Measurements from ENCODE around the gene EPS15. TPM values are rescaled to one million over a fixed set of nuclear protein-coding genes. Genes with fewer than 3 reads are reported as not detected.
A peak's percentile ranks its signal among the peaks of the same experiment; 100 is the strongest.

EPS15 gene
- total and polyA plus RNA-seq, 2 of the 13 experiments (the other 11 are each of a cell fraction or from before 2014, with no cell fraction given): 14.3 to 19.3 TPM

GRCh38 chr1:51535006-51535592 is 16.0 kb upstream of the EPS15 start:
- no peak overlapping the region for H3K4me2 ChIP-seq (ENCODE audit: low read depth, low read length)
- no peaks in the 10 kb centered on the region for H3K79me2 ChIP-seq (ENCODE audit: insufficient read depth, low read length)
- under 1% methylated on average over 3 of the region's 3 CpGs for WGBS (ENCODE audit: low lambda C conversion rate)
- no peak overlapping the region for H2AFZ ChIP-seq (ENCODE audit: low read length)
- H3K36me3 ChIP-seq (replicated peaks in 1 of 2; ENCODE audit: control insufficient read depth in 1 of 2, insufficient read depth in 2 of 2, low read length in 2 of 2): no peaks in the 10 kb centered on the region
- POLR2A ChIA-PET: no interaction called here
- no TSS peak for BruUV-seq (replicated peaks)
- no peak overlapping the region for H3K9ac ChIP-seq (ENCODE audit: insufficient read depth, low read depth, low read length)
- H3K9me3 ChIP-seq (ENCODE audit: low read length): no peaks in the 10 kb centered on the region
- H3K27me3 ChIP-seq (ENCODE audit: control insufficient read depth in 1 of 2, insufficient read depth in 2 of 2, low read length in 2 of 2): no peaks in the 10 kb centered on the region
- in situ Hi-C loops (cut with HindIII; ENCODE audit: extremely low pct_ligation_motif_present, low pct_unique_long_range_greater_than_20kb) (no loop called here), intact Hi-C loops (cut with micrococcal nuclease; ENCODE audit: unreplicated experiment) (no loop called here)
- H4K20me1 ChIP-seq (ENCODE audit: insufficient read depth, low read length): no peaks in the 10 kb centered on the region
- CTCF ChIA-PET (ENCODE audit: low intra/inter-chr PET ratio, low total read pairs): no interaction called here
- FAIRE-seq (no peak), ATAC-seq (peak; percentile 71), DNase-seq (ENCODE audit: low spot score) (peak; percentile 17)
- no peak overlapping the region for H3K27ac ChIP-seq (ENCODE audit: extremely low read length, insufficient read depth, low read length)
- no peak overlapping the region for H3K4me3 ChIP-seq (replicated peaks in 1 of 3; ENCODE audit: insufficient read depth in 1 of 3, low read depth in 2 of 3, low read length in 3 of 3)
- H3K4me1 ChIP-seq (ENCODE audit: insufficient read depth, low read length): peaks cover 19% of the 10 kb centered on the region
- TF ChIP-seq STAG1 (CRISPR knock-in tag; IDR thresholded peaks at IDR 0.05) (peak; percentile 72), SUZ12 (IDR thresholded peaks at IDR 0.05; ENCODE audit: low read depth, low read length) (no peak), SP140L (CRISPR knock-in tag; IDR thresholded peaks at IDR 0.05; ENCODE audit: borderline replicate concordance) (no peak), NCOR1 (IDR thresholded peaks at IDR 0.05; ENCODE audit: borderline replicate concordance, low read length) (no peak), MAZ (IDR thresholded peaks at IDR 0.05; ENCODE audit: borderline replicate concordance, low read depth, low read length) (no peak), MAZ (CRISPR knock-in tag; IDR thresholded peaks at IDR 0.05; ENCODE audit: low read depth) (no peak), SOX6 (IDR thresholded peaks at IDR 0.05) (no peak), SOX6 (CRISPR knock-in tag; IDR thresholded peaks at IDR 0.05) (peak; percentile 48; the same call in 1 of the 2 replicates), ZNF333 (CRISPR knock-in tag; IDR thresholded peaks at IDR 0.05; ENCODE audit: borderline replicate concordance) (no peak), SMC3 (IDR thresholded peaks at IDR 0.05; ENCODE audit: low read length) (peak; percentile 49; the same call in 1 of the 2 replicates), ELF3 (CRISPR knock-in tag; IDR thresholded peaks at IDR 0.05) (no peak), ARID2 (CRISPR knock-in tag; IDR thresholded peaks at IDR 0.05; ENCODE audit: borderline replicate concordance) (no peak), HNRNPL (IDR thresholded peaks at IDR 0.05; ENCODE audit: low read depth, low read length) (no peak), ZNF576 (CRISPR knock-in tag; IDR thresholded peaks at IDR 0.05) (no peak), CTCF (CRISPR knock-in tag; IDR thresholded peaks at IDR 0.05) (peak; percentile 66), EHMT2 (IDR thresholded peaks at IDR 0.05; ENCODE audit: borderline replicate concordance, low read depth, low read length) (no peak), PHF21A (CRISPR knock-in tag; IDR thresholded peaks at IDR 0.05) (no peak), CERS6 (CRISPR knock-in tag; IDR thresholded peaks at IDR 0.05) (no peak), REST (IDR thresholded peaks at IDR 0.05; ENCODE audit: borderline replicate concordance in 1 of 2, low read depth in 1 of 2, low read length in 2 of 2) (no peak), ZBTB38 (CRISPR knock-in tag; IDR thresholded peaks at IDR 0.05) (no peak)
